Measurements from ENCODE around the gene STX19. TPM values are rescaled to one million over a fixed set of nuclear protein-coding genes. Genes with fewer than 3 reads are reported as not detected.

STX19 gene
- total RNA-seq, 6 experiments from 2014 or later, result not detected

DNA sequence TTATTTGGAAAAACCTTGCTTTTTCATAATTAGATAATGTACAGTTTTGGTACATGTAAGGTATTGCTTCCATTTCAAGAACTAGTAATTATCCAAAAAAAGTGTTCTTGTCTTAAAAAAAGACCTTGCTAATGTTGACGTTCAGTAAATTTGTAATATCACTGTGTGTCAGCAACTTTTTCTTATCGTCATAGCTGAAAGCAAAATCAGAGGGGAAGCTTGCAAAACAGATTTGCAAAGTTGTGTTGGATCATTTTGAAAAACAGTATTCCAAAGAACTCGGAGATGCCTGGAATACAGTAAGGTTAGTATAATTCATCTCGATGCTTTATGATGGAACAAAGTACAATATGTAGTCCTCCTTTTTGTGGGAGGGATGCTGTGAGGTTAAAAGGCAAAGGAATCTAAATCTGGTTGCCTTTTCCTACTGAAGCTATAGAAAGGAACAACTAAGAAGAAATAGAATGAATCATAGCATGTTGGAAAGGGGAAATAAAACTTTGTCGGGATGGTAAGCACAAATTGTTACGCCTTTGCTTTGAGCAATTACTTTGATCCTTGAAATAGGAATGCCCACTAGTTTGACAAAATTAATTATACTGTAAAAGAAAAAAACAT, 36.0 kb upstream of the STX19 start:
- intact Hi-C loops (cut with DNase I), result loop anchor here in 1 of 2 donors (10.0 kb wide), 1 partner anchor 60 kb away; no protein-coding TSS in a partner anchor
- Histone ChIP-seq H3K4me1 (peaks cover 0 to 16% (median 3%) of the 10 kb centered on the region in 4 donors), H3K27me3 (no peaks in the 10 kb centered on the region), H3K9me3 (no peaks in the 10 kb centered on the region), H3K4me3 (no peak overlapping the region), H3K36me3 (no peaks in the 10 kb centered on the region), H3K27ac (no peak overlapping the region)
- ATAC-seq (no peak), DNase-seq (no peak)
- TF ChIP-seq, protein P1, sequence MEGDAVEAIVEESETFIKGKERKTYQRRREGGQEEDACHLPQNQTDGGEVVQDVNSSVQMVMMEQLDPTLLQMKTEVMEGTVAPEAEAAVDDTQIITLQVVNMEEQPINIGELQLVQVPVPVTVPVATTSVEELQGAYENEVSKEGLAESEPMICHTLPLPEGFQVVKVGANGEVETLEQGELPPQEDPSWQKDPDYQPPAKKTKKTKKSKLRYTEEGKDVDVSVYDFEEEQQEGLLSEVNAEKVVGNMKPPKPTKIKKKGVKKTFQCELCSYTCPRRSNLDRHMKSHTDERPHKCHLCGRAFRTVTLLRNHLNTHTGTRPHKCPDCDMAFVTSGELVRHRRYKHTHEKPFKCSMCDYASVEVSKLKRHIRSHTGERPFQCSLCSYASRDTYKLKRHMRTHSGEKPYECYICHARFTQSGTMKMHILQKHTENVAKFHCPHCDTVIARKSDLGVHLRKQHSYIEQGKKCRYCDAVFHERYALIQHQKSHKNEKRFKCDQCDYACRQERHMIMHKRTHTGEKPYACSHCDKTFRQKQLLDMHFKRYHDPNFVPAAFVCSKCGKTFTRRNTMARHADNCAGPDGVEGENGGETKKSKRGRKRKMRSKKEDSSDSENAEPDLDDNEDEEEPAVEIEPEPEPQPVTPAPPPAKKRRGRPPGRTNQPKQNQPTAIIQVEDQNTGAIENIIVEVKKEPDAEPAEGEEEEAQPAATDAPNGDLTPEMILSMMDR (IDR thresholded peaks at IDR 0.05), result no peak
- no peak for TF ChIP-seq POLR2A (IDR thresholded peaks at IDR 0.05)
- 67% methylated on average over 6 of the region's 6 CpGs for whole genome bisulfite sequencing (ENCODE audit: insufficient coverage, low coverage, low lambda C conversion rate, missing lambda C conversion rate)

DNA sequence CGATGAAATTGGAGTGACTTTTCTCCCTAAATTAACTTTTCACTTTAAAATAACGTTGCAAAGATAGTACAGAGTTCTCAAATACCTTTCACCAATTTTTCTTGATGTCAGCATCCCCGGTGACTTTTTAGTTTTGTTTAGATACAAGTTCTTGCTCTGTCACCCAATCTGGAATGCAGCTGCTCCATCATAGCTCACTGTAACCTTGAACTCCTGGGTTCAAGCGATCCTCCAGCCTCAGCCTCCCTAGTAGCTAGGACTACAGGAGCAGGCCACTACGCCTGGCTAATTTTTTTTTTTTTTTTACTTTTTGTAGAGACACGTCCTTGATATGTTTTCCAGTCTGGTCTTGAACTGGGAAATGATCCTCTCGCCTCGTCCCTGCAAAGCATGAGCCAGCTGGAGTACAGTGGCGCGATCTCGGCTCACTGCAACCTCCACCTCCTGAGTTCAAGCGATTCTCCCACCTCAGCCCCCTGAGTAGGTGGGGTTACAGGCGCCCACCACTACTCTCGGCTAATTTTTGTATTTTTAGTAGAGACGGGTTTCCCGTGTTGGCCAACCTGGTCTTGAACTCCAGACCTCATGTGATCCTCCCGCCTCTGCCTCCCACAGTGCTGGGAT, 35.2 kb upstream of the STX19 start:
- no peaks in the 10 kb centered on the region for H3K9me3 ChIP-seq
- TF ChIP-seq, protein P1 (IDR thresholded peaks at IDR 0.05), result no peak
- TF ChIP-seq POLR2A (IDR thresholded peaks at IDR 0.05), result no peak
- peak overlapping the region; percentile 56 to 85 (median 62) for H3K4me3 ChIP-seq
- no peak for ATAC-seq
- peaks cover 0 to 16% (median 3%) of the 10 kb centered on the region in 4 donors for H3K4me1 ChIP-seq
- 45% methylated on average over 17 of the region's 17 CpGs for WGBS (ENCODE audit: insufficient coverage, low coverage, low lambda C conversion rate, missing lambda C conversion rate)
- H3K27ac ChIP-seq, result peak overlapping the region; percentile 61 to 90 (median 89)
- DNase-seq, result no peak
- H3K36me3 ChIP-seq, result no peaks in the 10 kb centered on the region
- H3K27me3 ChIP-seq, result no peaks in the 10 kb centered on the region
- intact Hi-C loops (cut with DNase I), result loop anchor here in 1 of 2 donors (10.0 kb wide), 1 partner anchor 59 kb away; no protein-coding TSS in a partner anchor

DNA sequence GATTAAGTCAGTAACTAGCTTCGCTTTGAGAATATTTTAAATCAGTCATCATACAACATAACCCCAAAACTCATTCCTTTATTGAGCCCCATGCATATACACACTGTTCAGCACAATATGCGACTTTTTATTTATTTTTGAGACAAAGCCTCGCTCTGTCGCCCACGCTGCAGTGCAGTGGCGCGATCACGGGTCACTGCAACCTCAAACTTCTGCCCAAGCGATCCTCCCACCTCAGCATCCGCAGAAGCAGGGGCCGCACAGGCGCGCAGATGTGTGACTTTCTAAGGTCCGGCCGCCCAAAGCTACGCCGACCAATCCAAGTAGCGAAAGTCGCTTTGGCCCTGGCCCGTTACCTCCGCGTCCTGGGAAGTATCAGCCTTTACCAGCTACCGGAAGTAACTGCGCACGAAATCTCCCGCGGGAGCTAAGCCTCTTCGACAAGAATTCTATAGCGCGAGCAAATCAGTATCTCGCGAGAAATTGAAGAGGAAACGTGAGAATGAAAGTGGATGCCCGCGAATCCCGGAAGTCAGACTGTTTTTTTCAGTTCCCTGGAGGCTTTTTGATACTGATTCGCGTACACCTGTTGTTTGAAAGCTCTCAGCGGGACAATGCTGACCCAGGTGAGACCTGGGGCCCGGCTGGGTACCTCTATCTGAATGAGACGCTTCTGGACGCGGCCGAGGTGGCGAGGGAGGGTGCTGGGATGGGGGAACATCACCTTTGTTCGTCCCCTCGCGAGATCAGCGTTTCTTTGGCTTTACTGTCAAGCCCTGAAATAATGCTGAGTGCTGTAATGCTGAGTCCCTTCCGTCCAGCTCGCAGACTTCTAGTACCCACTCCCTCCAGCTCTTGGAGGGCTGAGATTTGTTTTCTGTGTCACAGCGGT, 34.4 kb upstream of the STX19 start, which contains the start of the genes DHFR2 and NSUN3:
Gene DHFR2 (minus strand): TSS at position 404 of the 892 bp plus-strand sequence. CDS start 1,405 bp downstream, outside the sequence.
Gene NSUN3 (plus strand): TSS at position 549 of the 892 bp plus-strand sequence. CDS start 66 bp downstream, at position 615.
- under 1% methylated on average over 44 of the region's 52 CpGs for WGBS (ENCODE audit: insufficient coverage, low coverage, low lambda C conversion rate, missing lambda C conversion rate)
- Histone ChIP-seq H3K27ac (peak within 1 kb of the TSS; percentile 61 to 90 (median 89)), H3K27me3 (no peaks in the 10 kb centered on the region), H3K9me3 (no peaks in the 10 kb centered on the region), H3K4me1 (peaks cover 0 to 16% (median 3%) of the 10 kb centered on the region in 4 donors), H3K36me3 (no peaks in the 10 kb centered on the region), H3K4me3 (peak within 1 kb of the TSS; percentile 56 to 85 (median 62))
- TF ChIP-seq, protein P1 (IDR thresholded peaks at IDR 0.05), result no peak
- TF ChIP-seq POLR2A (IDR thresholded peaks at IDR 0.05), result peak; percentile 60
- DNase-seq (peak; percentile 93 to 94 (median 94)), ATAC-seq (peak; percentile 95 to 98 (median 97))
- intact Hi-C loops (cut with DNase I), result loop anchor here in 1 of 2 donors (10.0 kb wide), 1 partner anchor 58 kb away; no protein-coding TSS in a partner anchor

DNA sequence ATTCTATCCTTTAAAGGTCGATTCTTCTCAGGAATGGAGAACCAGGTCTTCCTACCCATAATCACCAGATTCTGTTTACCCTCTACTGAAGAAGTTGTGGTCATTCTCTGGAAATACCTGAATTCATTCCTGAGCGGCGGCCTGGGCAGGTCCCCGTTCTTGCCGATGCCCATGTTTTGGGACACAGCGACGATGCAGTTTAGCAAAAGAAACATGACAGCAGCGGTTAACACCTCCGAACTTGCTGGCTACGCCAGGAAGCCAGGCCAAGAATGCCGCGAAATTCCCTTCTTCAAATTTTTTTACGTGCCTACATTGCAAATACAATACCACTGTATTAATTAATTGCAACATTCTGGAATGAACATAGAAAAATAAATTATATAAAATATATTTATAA, 32.9 kb upstream of the STX19 start:
- DNase-seq, result no peak
- no peak for ATAC-seq
- Histone ChIP-seq H3K27ac (no peak overlapping the region), H3K27me3 (no peaks in the 10 kb centered on the region), H3K4me3 (no peak overlapping the region), H3K9me3 (no peaks in the 10 kb centered on the region), H3K36me3 (no peaks in the 10 kb centered on the region), H3K4me1 (peaks cover 0 to 16% (median 3%) of the 10 kb centered on the region in 4 donors)
- WGBS (ENCODE audit: insufficient coverage, low coverage, low lambda C conversion rate, missing lambda C conversion rate), result 89% methylated on average over 11 of the region's 13 CpGs
- no peak for TF ChIP-seq POLR2A (IDR thresholded peaks at IDR 0.05)
- TF ChIP-seq, protein P1 (IDR thresholded peaks at IDR 0.05), result no peak
- intact Hi-C loops (cut with DNase I), result loop anchor here in 1 of 2 donors (10.0 kb wide), 1 partner anchor 56 kb away; no protein-coding TSS in a partner anchor

Measured in right lobe of liver (tissue), 6 donors.